GM19023 (cell line): ENCODE data around the gene AKAP10.
A peak's percentile ranks its signal among the peaks of the same experiment; 100 is the strongest.
"Not testable (repeated sequence)": the region's sequence is repeated elsewhere in the genome, so short reads cannot be mapped to it uniquely, and the experiment has no call there.

Source experiments
- ATAC-seq: cut with Tn5 transposase; IDR thresholded peaks from one replicate; pipeline ENCODE4 v1.9.1; 2021; ENCODE audit warnings: mild to moderate bottlenecking, moderate library complexity; ENCODE audit not compliant: unreplicated experiment

AKAP10 gene

GRCh38 chr17:19977293-19978208 lies at the start of gene AKAP10:
Gene AKAP10 (minus strand): TSS chr17:19977828. CDS start chr17:19977679, 149 bp downstream.
- peak; percentile 84 for ATAC-seq

- no peak for ATAC-seq
Measured at GRCh38 chr17:20026960-20027359, 49.3 kb upstream of the AKAP10 start.

GRCh38 chr17:20022701-20023100 lies 45.1 kb upstream of the AKAP10 start:
- ATAC-seq = no peak

GRCh38 chr17:20016475-20016992 lies 38.9 kb upstream of the AKAP10 start:
- ATAC-seq = not testable (repeated sequence)

- no peak for ATAC-seq
Measured at GRCh38 chr17:20012017-20012536, 34.4 kb upstream of the AKAP10 start.

- no peak for ATAC-seq
Measured at GRCh38 chr17:20010936-20011335, 33.3 kb upstream of the AKAP10 start.

- ATAC-seq = no peak
Measured at GRCh38 chr17:20010099-20010863, 32.7 kb upstream of the AKAP10 start.

- ATAC-seq = peak; percentile 93
Measured at GRCh38 chr17:20009302-20010098, 31.9 kb upstream of the AKAP10 start, which contains the start of gene SPECC1. Gene SPECC1 (plus strand): TSS chr17:20009359. CDS start chr17:20096652, 87,293 bp downstream.

- ATAC-seq = no peak
Measured at GRCh38 chr17:20009052-20009301, 31.3 kb upstream of the AKAP10 start.

- ATAC-seq = peak; percentile 26
Measured at GRCh38 chr17:20008242-20009051, 30.8 kb upstream of the AKAP10 start.

GRCh38 chr17:19996502-19996901 lies 18.9 kb upstream of the AKAP10 start:
- no peak for ATAC-seq

GRCh38 chr17:19996086-19996485 lies 18.5 kb upstream of the AKAP10 start:
- no peak for ATAC-seq

GRCh38 chr17:19992803-19993713 lies 15.4 kb upstream of the AKAP10 start:
- ATAC-seq = peak; percentile 80

GRCh38 chr17:19991252-19991885 lies 13.7 kb upstream of the AKAP10 start:
- ATAC-seq = no peak

GRCh38 chr17:19987897-19988296 lies 10.3 kb upstream of the AKAP10 start:
- no peak for ATAC-seq

- no peak for ATAC-seq
Measured at GRCh38 chr17:19986941-19987861, 9.6 kb upstream of the AKAP10 start.
